ENCODE data around the gene SLCO4A1.

Gene SLCO4A1

GRCh38 chr20:62653373-62653772, 11.1 kb downstream of the SLCO4A1 start:
- DNase-seq (ENCODE audit: low spot score), result no peak

GRCh38 chr20:62653951-62654685, 11.8 kb downstream of the SLCO4A1 start:
- no peak for DNase-seq (ENCODE audit: low spot score)

GRCh38 chr20:62655282-62656196, 13.2 kb downstream of the SLCO4A1 start:
- no peak for DNase-seq (ENCODE audit: low spot score)

GRCh38 chr20:62656197-62656918, 14.1 kb downstream of the SLCO4A1 start:
- no peak for DNase-seq (ENCODE audit: low spot score)

GRCh38 chr20:62656919-62657588, 14.8 kb downstream of the SLCO4A1 start:
- DNase-seq (ENCODE audit: low spot score), result no peak

GRCh38 chr20:62657589-62657942, 15.3 kb downstream of the SLCO4A1 start:
- no peak for DNase-seq (ENCODE audit: low spot score)

GRCh38 chr20:62657956-62658355, 15.7 kb downstream of the SLCO4A1 start:
- DNase-seq (ENCODE audit: low spot score), result no peak

GRCh38 chr20:62658593-62659178, 16.4 kb downstream of the SLCO4A1 start:
- DNase-seq (ENCODE audit: low spot score), result no peak

GRCh38 chr20:62659488-62660239, 17.4 kb downstream of the SLCO4A1 start:
- DNase-seq (ENCODE audit: low spot score), result no peak

GRCh38 chr20:62660240-62660615, 17.9 kb downstream of the SLCO4A1 start:
- DNase-seq (ENCODE audit: low spot score), result no peak

GRCh38 chr20:62660768-62661167, 18.5 kb downstream of the SLCO4A1 start:
- no peak for DNase-seq (ENCODE audit: low spot score)

GRCh38 chr20:62661647-62662046, 19.3 kb downstream of the SLCO4A1 start:
- DNase-seq (ENCODE audit: low spot score), result no peak

GRCh38 chr20:62662422-62662821, 20.1 kb downstream of the SLCO4A1 start:
- no peak for DNase-seq (ENCODE audit: low spot score)

- DNase-seq (ENCODE audit: low spot score), result no peak
Measured at GRCh38 chr20:62663145-62664018, 21.1 kb downstream of the SLCO4A1 start.

GRCh38 chr20:62664019-62664971, 22.0 kb downstream of the SLCO4A1 start:
- DNase-seq (ENCODE audit: low spot score), result no peak

- no peak for DNase-seq (ENCODE audit: low spot score)
Measured at GRCh38 chr20:62665153-62665754, 23.0 kb downstream of the SLCO4A1 start.

- no peak for DNase-seq (ENCODE audit: low spot score)
Measured at GRCh38 chr20:62665826-62666735, 23.8 kb downstream of the SLCO4A1 start.
